Stimulated activated CD8-positive, alpha-beta memory T cell treated with anti-CD3 and anti-CD28 coated beads, Interleukin-2, amount 100 ng/mL, for 48 hours (primary cell): ENCODE measurements around the gene DCAF5.
"Not testable (repeated sequence)": the region's sequence is repeated elsewhere in the genome, so short reads cannot be mapped to it uniquely, and the experiment has no call there.

Source experiments
- DNase-seq, 2 donors: peaks; one replicate each; pipeline ENCODE4 v3.0.0-alpha.2; 2020; ENCODE audit warnings: low read depth in 2 of 2

The DCAF5 gene, protein sequence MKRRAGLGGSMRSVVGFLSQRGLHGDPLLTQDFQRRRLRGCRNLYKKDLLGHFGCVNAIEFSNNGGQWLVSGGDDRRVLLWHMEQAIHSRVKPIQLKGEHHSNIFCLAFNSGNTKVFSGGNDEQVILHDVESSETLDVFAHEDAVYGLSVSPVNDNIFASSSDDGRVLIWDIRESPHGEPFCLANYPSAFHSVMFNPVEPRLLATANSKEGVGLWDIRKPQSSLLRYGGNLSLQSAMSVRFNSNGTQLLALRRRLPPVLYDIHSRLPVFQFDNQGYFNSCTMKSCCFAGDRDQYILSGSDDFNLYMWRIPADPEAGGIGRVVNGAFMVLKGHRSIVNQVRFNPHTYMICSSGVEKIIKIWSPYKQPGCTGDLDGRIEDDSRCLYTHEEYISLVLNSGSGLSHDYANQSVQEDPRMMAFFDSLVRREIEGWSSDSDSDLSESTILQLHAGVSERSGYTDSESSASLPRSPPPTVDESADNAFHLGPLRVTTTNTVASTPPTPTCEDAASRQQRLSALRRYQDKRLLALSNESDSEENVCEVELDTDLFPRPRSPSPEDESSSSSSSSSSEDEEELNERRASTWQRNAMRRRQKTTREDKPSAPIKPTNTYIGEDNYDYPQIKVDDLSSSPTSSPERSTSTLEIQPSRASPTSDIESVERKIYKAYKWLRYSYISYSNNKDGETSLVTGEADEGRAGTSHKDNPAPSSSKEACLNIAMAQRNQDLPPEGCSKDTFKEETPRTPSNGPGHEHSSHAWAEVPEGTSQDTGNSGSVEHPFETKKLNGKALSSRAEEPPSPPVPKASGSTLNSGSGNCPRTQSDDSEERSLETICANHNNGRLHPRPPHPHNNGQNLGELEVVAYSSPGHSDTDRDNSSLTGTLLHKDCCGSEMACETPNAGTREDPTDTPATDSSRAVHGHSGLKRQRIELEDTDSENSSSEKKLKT

DNA sequence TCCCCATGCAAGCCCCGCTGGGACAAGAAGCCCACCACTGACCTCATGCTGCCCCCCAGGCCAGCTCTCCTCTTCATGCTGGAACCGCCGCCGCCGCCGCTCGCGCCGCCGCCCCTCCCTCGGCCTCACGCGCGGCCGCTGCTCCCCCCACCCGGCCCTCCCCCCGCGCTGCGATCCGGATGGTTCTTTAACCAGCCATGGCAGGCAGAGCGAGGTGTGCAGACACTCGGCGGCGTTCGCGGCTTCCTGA lies at the start of gene DCAF5:
DCAF5 (minus strand) TSS at position 218 of the 250 bp plus-strand sequence; CDS start at position 77, 141 bp downstream.
- DNase-seq, result peak; percentile 85 to 88

DNA sequence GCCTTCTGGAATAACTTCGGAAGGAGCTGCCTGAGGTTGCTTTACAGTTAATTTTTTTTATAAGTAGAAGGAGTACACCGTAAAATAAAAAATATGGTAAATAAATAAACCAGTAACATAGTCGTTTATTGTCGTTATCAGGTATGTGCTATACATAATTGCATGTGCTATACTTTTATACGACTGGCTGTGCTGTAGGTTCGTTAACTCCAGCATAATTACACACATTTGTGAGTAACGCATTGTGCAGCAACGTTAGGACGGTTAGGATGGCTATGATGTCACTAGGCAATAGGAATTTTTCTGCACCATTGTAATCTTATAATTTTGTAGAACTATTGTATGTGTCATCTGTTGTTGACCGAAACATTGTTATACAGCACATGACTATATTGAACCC lies 46.9 kb upstream of the DCAF5 start:
- DNase-seq, result no peak

DNA sequence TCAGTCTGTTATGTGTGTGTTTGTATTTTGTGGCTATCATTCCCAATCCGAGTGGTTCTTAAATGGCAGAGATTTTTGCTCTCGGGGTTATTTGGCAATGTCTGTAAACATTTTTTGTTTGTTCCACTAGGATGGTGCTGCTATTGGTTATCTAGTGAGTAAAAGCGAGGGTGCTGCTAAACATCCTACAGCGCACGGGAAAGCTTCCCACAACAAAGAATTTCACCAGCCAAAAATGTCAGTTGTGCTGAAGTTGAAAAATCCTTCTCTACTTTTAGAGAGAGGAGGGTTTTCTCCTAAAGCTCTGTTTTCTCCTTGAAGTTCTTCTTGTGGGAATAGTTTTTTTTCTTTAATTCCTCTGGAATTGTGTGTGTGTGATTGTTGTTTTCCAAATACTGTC lies 40.8 kb upstream of the DCAF5 start:
- DNase-seq, result no peak

DNA sequence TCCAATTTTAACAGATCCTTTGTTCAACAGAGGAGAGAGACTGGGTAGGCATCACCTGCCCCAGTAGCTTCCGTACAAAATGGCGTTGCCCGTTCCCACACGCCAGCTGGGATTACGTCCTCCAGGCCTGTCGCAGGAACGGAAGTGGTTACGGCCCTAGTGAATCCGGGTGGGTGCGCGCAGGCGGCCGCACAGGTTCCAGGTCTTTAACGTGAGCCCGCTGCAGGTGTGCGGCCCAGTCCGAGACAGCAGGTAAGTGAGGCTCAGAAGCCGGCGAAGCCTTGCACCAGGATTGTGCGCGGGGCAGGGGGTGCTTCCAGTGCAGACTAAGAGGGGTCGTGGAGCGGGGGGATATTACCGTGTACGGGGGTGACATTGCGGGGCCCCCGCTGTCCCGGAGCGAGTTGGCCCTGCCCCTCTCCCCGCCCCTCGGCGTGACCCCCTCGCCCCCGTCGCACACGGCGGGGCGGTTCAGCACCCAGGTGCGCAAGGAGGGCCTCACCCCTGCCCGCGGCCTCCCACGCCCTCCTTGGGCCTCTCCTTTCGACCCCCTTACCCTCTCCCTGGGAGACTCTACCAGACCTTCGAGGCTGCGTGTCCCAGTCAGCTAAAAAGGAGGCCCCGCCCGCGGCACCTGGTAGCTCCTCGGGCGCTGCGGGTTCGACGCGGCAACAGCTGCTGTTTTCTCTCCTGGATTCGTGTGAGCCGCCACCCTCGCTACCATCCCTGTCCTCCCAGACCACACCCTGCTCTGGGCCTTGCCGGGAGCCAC lies 38.6 kb upstream of the DCAF5 start, which contains the start of gene EXD2:
EXD2 (plus strand) TSS at position 159 of the 772 bp plus-strand sequence. CDS start 17,973 bp downstream, outside the sequence.
- peak; percentile 56 to 65 for DNase-seq

DNA sequence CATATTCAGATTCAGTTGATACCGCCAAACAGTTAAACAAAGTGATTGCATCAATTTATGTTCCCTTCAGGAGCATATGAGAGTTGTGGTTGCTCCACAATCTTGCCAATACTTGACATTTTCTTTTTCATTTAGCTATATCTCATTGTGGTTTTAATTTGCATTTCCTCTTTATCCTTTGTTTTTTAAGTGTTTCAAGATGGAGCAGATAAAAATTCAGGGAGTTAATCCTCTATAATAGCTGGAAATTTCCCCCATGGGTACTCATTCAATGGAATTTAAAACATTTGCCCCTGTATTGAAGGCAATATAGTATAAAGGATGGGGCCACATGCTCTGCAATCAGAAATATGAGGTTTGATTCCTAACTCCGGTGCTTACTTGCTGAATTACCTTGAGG lies 37.3 kb upstream of the DCAF5 start:
- DNase-seq, result no peak

DNA sequence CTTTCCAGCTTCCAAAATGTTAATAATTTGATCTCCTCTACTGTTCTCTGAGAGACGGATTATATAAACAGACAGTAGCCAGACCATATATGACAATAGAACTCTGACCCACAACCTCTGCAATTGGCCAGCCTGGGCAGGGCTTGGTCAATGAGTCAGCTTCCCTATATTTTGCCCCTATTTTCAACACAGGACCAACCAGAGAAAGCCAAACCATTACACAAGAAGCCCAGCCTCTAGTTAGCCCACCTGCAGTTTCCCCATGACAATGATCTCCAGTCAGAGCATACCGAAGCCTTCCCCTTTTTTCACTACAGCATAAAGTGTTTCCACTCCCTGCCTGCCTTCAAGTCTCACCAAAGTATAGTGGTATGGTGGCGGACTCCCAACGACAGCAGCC lies 30.8 kb upstream of the DCAF5 start:
- DNase-seq, result no peak

DNA sequence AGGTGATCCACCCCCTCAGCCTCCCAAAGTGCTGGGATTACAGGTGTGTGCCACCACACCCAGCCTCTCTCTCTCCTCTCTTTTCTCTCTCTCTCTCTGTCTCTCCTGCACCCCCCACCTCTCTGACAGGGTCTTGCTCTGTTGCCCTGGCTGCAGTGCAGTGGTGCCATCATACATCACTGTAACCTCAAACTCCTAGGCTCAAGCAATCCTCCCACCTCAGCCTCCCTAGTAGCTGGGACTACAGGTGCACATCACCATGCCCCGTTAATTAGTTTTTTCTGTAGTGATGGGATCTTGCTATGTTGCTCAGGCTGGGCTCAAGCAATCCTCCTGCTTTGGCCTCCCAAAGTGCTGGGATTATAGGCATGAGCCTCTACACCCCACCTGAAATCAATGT lies 29.7 kb upstream of the DCAF5 start:
- not testable (repeated sequence) for DNase-seq

DNA sequence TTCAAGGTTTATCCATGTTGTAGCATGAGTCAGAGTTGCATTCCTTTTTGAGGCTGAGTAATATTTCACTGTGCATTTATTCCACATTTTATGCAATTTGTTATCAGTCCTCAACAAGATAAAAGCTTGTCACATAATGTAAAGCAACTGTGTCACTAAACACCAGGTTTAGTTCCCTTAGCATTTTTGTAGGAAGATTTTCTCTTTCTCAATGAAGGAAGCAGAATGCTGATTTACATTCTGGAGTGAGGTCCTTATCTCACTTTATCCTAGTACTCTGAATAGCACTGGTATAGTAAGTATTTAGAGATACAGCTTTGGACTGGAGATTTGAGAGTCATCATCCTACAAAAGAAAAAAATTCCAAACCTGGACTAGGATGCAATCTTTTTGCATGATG lies 28.6 kb upstream of the DCAF5 start:
- no peak for DNase-seq

DNA sequence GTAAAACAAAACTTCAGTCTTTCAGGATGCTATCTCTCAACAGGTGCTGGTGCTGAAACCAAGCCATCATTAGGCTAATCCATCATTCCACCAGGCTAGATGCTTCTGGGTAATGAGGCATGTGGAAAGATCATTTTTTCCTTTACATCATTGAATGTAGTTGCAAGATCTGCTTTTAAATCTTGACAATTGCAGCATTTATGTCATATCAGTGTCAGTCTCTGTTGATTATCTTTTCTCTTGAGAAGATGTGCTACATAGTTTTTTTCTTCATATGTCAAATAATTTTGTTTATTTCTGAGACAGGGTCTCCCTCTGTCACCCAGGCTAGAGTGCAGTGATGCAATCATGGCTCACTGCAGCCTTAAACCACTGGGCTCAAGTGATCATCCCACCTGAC lies 22.2 kb upstream of the DCAF5 start:
- DNase-seq, result no peak

DNA sequence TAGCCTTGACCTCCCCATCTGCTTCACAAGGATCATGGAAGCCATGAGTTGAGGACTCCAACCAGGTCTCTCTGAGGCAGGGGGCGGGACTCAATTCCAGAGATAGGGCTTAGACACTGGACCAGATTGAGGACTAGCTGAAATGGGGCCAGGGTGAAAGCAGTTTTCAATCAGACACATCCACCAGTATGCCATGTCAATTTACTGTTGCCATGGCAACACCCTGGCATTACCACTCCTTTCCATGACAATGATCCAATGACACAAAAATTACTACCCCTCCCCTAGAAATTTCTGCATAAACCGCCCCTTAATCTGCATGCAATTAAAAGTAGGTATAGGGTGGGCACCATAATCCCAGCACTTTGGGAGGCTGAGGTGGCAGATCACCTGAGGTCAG lies 18.6 kb upstream of the DCAF5 start:
- no peak for DNase-seq

DNA sequence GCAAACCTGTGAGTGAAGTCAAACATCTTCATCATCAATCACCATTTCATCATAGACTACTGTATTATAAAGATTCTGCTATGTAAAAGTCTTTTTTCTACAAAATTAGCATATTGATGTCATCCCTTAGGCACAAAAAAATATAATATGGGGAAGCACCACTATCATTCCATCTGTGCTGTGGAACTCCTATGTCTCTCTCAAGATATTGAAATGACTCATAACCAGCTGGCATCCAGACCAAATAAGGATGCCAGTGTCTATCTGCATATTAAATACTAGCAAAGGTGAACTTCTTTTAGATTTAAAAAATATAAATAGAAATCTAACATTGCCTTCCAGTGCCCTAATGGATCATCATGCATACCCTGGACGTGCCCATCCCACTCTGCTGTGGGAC lies 17.9 kb upstream of the DCAF5 start:
- no peak for DNase-seq

DNA sequence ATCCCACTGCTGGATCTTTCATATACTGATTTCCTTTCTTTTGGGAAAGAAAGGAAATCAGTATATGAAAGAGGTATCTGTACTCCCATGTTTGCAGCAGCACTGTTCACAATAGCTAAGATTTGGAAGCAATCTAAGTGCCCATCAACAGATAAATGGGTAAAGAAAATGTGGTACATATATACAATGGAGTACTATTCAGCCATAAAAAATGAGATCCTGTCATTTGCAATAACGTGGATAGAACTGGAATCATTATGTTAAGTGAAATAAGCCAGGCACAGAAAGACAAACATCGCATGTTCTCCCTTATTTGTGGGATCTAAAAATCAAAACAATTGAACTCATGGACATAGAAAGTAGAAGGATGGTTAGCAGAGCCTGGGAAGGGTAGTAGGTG lies 12.9 kb upstream of the DCAF5 start:
- DNase-seq, result not testable (repeated sequence)

DNA sequence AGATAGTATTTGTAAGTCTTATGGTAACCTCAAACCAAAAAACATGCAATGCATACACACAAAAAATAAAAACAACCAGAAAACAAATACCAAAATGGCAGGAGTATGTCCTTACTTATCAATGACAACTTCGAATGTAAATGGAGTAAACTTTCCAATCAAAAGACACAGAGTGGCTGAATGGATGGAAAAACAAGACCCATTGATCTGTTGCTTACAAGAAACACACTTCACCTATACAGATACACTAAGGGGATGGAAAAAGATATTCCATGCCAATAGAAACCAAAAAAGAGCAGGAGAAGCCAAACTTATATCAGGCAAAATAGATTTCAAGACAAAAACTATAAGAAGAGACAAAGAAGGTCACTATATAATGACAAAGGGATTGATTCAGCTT lies 8.7 kb upstream of the DCAF5 start:
- no peak for DNase-seq

DNA sequence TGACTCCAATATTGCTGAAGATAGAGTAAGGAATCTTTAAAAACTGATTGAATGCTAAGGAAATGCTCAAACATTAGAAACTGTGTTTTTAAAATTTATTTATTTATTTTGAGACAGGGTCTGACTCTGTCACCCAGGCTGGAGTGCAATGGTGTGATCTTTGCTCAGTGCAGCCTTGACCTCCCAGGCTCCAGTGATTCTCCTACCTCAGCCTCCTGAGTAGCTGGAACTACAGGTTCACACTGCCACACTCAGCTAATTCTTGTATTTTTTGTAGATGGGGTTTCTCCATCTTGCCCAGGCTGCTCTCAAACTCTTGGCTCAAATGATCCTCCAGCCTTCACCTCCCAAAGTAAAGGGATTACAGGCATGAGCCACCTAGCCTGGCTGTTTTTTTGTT lies 3.3 kb upstream of the DCAF5 start:
- DNase-seq, result no peak

DNA sequence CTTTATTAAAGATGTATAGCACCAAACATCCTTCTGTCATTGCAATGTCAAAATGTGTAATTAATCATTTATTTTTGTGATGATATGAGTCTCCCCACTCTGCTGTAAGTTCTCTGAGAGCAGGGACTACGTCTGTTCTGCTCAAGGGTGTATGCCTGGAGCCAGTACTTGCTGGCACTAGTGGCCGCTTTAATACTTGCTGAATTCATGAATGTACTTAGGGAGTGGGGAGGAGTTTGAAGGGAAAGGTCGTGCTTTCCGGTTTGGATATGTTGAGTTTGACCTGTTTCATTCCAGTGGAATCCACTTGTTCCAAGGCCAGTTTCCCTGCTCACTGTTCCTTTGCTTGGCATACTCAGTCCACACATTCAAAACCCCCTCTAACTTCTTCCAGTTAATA lies 1.9 kb upstream of the DCAF5 start:
- no peak for DNase-seq

DNA sequence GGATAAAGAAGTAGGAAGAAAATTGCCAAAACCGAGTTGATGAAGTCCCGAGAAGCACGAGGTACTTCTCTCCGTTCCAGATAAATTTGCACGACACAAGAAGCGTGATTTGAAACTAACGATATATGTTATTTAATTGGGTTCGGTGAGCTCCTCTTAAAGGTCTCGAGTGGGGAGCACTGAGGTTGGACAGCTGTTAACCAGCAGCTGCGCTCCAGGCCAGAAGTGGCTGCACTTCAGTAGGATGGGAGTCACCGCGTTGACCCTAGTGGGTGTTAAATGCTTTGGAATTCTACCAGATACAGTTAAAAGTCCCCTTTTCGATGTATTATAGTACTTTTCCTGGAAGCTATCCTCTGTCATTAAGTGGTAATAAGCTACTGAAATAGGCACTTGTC lies 953 bp upstream of the DCAF5 start:
- DNase-seq, result no peak

DNA sequence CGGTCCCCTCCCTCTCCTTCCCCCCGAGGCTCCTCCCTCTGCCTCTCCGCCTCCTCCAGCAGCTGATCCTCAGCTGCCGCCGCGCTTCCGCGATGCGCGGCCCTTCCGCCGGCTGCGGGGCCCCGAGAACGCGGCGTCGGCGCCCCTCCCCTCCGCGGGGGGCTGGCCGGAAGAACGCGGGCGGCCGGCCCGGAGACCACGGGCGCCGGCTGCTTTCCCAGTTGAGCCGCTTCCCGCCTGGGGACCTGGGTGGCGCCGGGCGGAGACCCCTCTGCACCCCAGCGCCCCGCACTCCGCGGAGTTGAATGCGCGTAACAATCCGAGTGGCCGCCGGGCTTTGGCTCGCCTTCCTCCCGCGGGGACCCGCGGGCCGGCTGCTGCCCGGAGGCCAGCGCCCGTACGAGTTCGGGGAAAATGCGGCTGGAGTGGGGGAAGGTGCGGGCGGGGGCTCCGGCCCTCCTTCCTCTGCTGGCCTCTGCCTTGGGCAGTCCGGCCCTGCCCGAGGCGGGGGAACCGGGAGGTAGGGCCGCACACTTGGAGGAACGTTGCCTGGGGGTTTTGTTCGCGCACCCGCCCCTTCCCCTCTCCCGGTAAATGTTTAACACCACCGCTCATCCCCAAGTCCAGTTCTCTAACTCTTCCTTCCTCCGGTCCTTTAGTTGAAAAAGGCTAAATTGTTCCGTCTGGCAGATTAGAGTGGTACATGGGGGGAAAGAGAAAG lies 393 bp upstream of the DCAF5 start:
- no peak for DNase-seq

DNA sequence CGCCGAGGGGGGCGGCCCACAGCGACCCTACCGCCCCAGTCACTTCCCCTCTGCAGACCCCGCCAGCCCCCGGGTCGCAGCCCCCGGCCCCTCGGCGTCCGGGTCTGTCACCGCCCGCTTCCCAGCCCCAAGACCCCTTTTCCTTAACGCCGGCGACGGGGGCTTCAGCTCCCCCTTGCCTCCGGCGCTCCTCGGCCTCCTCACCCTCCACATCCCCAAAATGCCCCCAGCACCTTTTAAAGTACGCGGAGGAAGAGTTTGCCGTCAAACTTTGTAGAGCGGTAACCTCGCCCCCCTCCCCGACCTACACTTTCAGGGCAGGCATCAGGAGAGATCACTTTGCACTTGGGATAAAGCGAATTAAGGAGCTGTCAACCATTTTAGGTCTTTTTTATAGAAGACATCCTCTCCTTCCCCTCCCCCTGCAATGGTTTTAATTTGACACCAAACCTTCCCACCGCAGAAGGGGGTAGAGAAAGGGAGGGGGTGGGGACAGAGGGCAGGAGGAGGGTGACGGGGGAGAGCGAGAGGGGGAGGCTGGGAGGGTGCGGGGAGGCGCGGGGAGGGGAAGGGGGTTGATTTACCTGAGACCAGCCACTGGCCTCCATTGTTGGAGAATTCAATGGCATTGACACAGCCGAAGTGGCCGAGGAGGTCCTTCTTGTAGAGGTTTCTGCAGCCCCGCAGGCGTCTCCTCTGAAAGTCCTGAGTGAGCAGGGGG lies 578 bp downstream of the DCAF5 start:
- DNase-seq, result no peak

DNA sequence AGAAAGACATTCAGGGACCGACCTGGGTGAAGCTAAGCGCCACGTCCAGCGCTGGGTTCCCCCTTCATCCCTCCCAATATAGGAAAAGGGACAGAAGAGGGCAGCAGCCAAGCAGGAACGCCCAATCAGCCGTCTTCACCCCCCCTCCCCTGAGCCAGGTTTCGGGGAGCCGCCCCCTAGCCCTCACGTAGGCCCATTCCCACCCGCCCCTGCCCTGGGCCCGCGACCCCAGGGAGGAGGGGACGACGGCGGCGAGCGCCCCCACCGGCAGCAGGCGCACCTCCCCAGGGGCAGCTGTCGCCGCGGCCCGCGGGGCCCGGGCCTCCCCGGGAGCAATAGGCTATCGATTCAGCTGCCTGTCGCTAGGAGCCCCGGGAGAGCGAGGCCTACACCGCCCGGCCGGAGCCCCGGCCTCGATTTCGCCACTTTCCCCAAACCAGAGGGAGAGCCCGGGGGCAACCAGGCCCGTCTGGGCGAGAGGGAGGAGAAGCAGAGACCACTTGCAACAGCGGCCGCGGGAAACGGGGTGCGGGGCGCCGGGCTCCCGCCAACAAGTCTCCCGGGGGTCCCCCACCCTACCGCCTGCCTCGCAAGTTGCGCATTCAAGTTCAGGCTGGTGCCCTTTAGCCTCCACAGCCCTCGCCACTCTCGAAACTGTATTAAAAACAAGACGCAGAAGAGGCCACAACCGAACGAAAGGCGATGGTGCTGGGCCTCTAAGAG lies 1.3 kb downstream of the DCAF5 start:
- DNase-seq, result peak; percentile 69 to 72
